ENCODE results near the gene TBC1D19.

TBC1D19 gene

DNA sequence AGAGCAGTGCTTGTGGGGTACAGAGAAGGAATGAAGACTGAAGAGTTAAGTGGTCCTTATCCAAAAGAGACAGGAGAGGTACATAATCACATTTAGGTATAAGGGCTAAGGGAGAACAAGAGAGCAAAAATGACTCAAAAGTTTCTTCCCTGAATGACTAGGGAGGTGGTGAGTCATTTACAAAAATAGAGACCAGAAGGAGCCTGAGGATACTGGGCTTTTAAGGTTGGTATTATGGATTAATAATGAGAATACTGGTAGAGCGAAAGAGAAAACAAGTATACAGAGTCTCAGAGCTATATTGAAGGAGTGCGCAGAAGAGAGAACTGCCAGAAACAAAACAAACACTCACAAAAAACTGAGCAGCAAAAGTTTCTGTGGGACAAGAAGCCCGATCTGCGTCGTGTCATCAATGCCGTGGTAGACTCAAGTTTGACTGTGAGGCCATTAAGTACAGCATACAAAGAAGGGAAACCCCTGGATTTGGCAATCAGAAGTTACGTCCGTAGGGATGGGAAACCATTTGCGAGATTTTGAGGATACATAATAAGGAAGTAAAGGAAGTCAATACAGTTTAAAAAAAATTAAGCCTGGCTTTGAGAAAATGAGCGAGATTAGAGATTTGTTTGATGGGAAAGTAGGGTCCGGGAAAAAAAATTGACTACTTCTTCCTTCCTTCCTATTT lies 147.6 kb downstream of the TBC1D19 start:
- peak; percentile 11 for DNase-seq (ENCODE audit: low spot score)

DNA sequence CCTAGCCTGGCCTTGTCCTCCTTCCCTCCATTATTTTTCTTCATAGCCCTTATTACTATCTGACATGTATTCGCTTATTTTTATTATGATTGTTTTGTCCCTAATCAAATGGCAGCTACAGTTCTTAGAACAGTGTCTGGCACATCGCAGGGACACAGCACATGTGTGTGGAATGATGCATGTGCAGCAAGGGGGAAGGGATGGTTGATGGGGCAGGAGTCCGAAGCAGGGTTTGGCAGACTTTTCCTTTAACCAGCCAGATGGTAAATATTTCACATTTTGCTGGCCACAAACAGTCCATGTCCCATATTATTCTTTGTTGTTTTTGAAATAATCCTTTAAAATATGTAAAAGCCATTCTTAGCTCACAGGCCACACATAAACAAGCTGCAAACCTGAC lies 148.5 kb downstream of the TBC1D19 start:
- DNase-seq (ENCODE audit: low spot score), result peak; percentile 8

DNA sequence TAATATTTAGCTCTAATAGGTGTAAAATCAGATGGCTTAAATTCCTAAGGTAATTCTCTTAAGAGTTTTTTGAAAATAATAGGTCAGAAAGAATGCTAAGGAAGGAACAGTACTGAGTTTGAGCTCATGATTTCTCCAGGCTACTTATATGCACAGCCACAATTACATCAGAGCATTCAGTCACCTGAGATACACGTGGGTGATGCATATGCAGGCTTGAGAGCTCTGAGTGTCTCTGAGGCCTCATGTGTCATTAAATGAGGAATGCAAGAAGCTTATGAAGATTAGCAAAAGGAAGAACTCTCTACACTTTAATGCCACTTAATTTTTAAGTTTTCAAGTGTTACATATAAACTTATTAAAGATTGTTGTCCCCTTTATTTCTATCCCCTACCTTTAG lies 152.7 kb downstream of the TBC1D19 start:
- no peak for DNase-seq (ENCODE audit: low spot score)

DNA sequence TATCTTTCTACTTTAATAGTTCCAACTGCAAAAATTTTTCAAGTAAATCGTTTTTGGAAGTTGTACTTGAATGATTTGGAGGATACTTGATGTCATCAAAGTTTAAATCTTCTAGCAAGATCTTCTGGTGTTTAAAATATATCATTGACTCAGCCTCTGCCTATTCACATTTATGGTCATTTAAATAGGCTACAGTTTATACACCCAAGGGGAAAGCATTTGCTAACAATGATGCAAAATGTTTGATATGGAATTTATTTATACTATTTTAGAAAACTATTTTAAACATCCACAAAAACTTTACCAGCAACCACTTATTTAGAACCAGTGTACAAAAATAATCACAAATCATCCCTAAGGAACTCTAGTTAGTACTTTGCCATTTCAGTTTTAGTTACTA lies 153.5 kb downstream of the TBC1D19 start:
- DNase-seq (ENCODE audit: low spot score), result no peak

DNA sequence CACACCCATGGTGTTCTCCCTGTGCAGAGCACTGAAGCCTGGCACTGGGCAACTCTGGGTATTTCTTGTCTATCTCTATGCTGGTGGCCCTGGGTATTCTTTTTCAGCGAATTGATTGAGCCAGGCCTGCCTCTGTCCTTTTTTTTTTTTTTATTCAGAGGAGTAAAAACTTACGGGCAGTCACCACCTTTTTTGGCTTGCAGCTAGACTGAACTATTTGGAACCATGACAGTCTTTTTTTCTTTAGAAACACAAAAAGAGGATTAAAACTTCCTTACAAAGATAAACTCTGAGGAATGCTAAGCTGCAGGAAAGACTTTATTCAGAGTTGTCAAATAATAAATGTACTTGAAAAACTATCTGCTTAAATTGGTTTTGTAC lies 157.6 kb downstream of the TBC1D19 start:
- DNase-seq (ENCODE audit: low spot score), result peak; percentile 22

DNA sequence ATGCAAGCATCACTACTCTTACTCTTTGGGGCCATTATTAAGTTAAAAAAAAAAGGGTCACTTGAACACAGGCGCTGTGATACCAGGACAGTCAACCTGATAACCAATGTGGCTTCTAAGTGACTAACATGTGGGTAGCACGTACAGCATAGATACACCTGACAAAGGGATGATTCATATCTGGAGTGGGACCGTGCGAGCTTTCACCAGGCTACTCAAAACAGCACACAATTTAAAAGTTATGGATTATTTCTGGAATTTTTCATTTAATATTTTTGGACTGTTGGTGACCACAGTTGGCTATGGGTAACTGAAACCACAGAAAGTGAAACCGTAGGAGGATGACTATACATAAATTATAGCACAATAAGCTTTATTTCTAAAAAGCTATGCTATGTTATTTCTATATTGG lies 162.9 kb downstream of the TBC1D19 start:
- no peak for DNase-seq (ENCODE audit: low spot score)

DNA sequence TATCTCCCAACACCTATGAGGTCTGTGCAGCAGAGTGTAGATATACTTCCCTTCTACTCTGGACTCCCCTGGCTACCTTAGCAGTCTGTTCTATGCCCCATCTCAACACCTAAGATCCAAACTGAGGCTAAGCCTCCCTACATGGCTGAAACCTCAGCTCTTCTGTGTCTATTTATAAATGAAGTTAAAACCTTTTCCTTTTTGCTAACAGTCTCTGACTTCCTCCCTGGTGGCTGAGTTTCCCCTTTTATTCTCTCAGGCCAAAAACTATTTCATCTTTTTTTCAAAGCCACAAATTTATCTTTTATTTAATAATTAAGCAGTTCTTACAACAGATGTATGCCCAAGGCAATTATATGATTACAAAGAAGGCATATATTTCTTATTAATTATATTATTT lies 164.9 kb downstream of the TBC1D19 start:
- DNase-seq (ENCODE audit: low spot score), result no peak

DNA sequence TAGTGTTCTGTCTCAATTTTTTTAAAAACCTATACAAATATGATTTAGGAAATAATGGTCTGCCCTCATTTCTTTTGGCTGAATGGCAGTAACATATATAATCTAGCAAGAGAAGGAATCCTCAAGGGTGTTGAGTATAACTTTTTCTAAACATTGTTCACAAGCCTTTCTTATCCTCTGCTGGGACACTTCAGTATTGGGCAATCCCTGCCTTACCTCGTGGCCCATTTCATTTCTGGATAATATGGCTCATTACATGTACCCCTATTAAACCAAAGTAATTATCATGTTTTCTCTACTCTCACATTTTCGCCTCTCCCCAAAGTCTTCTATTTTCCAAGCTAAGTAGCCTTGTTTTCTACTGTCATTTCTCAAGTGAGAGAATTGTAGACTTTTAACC lies 166.0 kb downstream of the TBC1D19 start:
- DNase-seq (ENCODE audit: low spot score), result no peak

DNA sequence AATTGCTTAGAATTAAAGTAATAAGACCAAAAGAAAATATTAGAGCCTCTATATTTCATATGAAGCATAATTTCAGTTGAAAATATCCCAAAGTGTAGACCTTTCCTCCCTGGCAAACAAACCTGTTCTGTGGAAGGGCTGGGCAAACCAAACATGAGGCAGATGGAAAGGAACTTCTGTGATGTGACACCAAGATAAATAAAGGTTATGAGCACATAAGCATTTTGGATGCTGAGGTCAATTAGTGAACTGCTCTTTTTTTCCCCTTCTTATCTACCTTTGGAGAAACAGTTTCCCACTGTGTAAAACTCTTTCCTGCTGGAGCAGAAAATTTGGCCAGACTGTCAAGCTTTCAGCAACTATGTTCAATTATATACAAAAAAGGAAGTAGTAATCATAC lies 167.1 kb downstream of the TBC1D19 start:
- DNase-seq (ENCODE audit: low spot score), result no peak

DNA sequence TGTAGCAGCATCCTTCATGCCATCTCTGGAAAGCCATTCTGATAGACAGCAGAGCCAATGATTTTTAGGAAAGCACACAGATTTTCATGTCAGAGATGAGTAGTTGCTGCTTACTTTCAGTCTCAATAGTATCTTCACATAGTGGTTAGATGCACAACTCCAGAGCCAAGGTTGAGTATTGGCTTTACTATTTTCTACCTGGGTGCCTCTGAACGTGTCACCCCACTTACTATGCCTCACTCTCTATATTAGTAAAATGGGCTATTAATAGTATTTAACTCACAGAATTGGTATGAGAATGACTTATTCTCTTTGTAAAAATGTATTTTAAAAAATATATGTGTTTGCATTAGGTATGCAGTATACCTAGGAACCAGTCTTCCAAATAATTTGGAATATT lies 168.0 kb downstream of the TBC1D19 start:
- DNase-seq (ENCODE audit: low spot score), result no peak

DNA sequence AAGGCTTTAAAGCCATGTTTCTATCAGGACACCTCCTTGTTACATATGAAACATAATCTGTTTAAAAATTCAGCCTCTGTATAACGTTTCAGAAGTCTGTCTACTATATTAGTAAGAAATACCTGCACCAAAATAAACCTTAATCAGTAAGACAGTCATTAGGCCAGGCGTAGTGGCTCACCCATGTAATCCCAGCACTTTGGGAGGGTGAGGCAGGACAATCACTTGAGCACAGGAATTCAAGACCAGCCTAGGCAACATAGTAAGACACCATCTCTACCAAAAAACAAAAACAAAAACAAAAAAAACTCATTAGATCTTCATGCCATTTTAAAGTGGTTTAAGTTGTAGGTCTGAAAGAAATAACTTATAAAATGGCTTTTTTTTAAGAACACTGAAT lies 169.3 kb downstream of the TBC1D19 start:
- no peak for DNase-seq (ENCODE audit: low spot score)

DNA sequence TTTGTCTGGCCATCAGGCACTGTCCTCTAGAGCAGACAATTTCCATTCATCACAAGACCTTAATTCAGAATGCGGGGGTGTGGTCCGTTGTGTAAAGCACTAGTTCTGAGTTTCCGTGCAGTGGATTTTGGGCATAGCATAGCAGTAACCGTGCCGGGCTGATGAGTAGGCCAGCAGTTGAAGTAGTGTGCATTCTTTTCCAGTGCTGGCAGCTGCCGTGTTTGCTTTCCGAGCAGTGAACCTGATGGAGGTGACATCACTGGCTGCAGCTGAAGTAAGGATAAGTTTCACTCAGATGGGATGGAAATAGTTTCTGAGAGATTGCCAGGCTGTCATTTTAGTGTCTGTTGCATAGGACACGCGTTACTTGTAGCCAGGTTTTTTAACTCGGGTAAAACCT lies 169.7 kb downstream of the TBC1D19 start:
- DNase-seq (ENCODE audit: low spot score), result no peak

DNA sequence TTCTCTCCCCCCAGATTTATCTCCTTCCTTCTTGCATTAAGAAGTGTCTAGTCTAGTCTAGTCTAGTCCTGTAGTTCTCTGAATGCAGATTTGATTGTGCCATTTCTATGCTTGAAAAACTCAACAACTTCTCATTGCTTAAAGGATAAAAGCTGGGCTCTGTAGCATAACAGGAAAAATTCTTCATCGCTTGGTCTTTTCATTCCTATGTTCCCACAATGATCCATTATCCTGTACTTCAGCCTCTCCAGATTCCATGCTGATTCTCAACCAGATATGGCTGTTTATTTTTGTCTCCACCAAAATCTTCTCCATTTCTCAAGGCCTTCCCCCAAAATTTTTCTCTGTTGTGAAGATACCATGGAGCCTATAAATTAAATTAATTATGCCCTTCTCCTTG lies 173.9 kb downstream of the TBC1D19 start:
- DNase-seq (ENCODE audit: low spot score), result no peak

DNA sequence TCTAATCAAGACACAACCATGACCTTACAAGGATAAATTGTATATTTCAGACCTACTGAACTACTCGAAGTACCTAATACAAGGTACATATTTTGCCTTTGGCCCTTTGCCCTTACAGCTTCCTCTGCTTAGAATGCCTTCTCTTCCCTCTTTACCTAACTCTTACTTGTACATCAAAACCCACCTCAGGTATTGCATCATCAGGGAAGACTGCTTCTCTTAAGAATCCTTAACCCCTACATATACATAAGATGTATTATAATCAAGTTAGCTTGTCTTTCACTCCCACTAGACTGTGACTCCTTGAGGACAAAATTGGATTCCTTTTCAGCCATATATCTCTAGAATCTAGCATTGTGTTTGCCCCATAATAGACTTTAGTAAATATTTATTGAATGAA lies 175.0 kb downstream of the TBC1D19 start:
- DNase-seq (ENCODE audit: low spot score), result no peak

DNA sequence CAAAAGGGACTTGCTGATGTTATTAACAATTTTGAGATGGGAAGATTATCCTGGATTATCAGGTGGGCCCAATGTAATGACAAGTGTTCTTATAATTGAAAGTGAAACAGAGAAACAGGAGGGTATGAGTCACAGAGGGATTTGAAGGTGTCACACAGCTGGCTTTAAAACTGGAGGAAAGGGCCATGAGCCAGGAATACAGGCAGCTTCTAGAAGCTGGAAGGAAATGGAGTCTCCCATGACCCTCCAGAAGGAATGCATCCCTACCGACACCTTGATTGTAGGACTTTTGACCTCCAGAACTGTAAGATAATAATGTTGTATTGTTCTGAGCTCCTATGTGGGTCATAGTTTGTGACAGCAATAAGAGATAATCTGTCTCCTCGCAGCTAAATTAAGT lies 178.8 kb downstream of the TBC1D19 start:
- no peak for DNase-seq (ENCODE audit: low spot score)

DNA sequence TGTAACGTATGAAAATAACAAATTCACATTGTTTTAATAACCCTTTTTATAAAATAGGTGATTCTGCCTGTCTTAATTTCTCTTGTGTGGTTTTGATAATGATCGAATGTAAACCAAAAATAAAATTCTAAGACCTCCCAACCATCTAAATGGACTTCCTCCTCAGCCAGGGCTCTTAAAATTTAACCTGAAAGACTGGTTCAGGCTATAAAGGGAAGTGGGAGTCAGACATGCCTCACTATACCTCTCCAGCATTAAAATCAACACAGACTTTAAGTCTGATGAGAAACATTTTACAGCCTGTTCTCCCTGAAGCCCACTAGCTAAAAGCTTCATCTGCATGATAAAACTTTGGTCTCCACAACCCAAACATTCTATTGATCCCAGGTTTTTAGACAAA lies 179.2 kb downstream of the TBC1D19 start:
- no peak for DNase-seq (ENCODE audit: low spot score)

DNA sequence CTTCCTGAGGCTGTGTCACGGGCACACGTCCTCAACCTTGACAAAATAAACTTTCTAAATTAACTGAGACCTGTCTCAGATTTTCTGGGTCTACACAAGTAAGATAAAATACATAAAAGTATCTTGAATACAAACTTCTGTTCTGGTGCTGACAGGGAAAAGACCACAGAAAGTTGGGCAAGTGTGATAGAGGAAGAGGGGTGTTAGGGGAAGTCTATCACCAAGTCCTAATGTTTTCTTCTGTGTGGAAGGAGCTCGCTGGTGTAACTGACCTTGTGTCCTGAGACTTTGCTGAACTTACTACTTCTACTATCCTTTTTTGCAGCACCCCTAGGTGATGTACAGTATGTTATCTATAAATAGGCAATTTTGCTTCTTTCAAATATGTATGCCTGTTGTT lies 179.8 kb downstream of the TBC1D19 start:
- DNase-seq (ENCODE audit: low spot score), result no peak

DNA sequence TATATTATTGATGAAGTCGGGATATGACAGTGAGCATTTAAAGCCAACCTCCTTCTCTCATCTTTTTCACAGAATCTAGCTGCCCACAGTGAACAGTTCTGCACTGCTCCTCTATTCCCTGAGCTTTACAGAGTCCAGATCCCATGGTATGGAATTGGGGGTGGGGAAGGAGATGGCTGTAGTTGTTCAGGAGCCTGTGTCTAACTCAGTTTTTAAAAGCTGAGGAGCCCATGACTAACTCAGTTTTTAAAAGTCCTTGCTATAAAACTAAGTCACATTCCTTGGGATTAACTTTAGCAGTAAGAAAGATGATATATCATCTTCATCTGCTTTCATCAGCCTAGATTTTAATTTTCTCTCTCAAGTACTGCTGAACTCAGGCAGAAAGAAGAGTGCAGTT lies 180.3 kb downstream of the TBC1D19 start:
- no peak for DNase-seq (ENCODE audit: low spot score)

DNA sequence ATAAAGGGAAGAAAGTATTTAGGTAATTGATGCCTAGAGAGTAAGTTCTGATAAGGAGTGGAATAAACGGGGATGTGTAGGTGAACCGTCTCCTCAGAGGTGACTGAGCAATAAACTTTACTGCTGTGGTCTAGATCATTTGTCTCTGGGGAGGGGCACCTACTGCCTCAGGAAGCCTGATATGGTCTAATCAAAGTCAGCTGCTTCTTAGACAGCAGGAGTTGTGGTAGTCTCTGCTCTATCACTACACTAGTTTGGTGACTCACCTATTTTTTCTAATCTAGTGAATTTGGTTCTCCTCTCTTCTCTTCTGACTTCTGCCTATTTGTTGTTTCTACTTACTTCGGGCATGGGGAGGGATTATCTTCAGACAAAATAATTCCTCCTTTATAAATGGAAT lies 181.6 kb downstream of the TBC1D19 start:
- DNase-seq (ENCODE audit: low spot score), result no peak

DNA sequence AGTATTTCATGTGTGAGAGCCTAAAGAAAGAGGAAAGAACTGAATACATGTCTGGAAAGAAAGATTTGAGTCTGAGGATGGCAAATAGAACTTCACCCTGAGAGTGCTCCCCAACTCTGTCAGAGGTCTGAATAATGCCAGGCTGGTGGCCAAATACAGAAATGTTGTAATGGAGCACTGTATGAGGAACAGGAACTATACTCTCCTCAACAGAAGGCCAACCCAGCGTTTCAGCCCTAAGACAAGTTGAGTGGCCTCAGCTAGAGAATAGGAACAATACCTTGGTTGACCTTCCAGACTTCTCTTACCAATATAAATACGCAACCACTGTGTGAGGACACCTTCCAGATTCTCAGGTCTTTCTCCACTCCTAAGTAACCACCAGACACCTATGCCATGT lies 182.3 kb downstream of the TBC1D19 start:
- no peak for DNase-seq (ENCODE audit: low spot score)

DNA sequence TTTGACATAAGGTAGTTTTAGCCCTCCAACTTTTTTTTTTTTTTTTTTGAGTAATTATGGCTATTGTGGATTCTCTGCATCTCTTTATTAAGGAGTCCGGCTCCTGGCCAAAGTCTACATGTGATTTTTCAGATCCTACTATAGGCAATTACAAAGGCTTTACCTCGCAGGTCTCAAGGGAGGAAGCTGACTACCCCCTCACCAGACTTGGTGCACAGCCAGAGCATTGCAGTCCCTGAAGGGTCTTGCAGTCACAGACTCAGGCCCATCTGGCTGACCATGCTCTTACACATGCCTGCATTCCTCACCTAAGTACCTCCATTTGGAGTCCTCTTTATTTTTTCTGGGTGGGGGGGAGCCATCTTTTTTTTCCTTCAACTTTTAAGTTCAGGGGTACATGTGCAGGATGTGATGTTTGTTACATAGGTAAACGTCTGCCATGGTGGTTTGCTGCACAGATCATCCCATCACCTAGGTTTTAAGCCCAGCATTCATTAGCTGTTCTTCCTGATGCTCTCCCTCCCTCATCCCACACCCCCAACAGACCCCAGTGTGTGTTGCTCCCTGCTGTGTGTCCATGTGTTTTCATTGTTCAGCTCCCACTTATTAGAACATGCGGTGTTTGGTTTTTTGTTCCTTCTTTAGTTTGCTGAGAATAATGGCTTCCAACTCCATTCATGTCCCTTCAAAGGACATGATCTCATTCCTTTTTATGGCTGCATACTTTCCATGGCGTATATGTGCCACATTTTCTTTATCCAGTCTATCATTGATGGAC lies 188.4 kb downstream of the TBC1D19 start:
- no peak for DNase-seq (ENCODE audit: low spot score)

DNA sequence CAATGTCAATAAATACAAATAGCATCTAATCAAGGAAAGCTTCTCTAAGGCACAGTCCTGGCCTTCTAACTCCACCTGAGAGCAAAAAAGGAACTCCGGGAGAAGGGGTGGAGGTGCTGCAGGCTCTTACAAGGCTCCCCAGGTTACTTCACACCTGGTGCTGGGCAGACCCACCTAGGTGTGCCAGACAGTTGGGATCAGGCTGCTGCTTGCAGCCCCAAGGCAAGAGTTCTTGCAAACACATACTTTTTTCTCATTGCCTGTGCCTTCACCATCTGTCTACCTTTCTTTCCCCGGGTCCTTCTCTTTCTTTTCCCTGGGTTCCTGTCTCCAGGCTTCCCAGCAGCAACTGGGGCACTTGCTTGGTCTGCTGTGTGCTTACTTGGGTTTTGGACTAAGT lies 195.3 kb downstream of the TBC1D19 start:
- no peak for DNase-seq (ENCODE audit: low spot score)

DNA sequence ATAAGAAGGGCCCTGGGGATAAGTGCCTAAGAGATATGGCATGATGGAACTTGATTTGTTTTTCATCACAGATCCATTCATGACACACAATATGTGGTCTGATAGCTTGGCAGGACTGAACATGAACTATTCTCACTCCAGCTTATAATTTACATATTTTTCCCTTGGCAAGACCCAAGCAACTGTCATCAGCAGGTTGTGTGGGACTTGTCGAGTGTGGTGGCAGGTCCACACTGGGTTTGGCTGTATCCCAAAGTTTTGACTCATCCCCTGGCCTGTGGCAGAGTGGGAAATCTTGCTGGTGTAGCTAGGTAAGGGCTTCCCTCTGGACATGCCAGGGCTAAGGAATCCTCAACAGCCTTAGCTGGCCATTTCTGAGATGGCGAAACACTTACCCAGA lies 195.8 kb downstream of the TBC1D19 start:
- DNase-seq (ENCODE audit: low spot score), result peak; percentile 61

DNA sequence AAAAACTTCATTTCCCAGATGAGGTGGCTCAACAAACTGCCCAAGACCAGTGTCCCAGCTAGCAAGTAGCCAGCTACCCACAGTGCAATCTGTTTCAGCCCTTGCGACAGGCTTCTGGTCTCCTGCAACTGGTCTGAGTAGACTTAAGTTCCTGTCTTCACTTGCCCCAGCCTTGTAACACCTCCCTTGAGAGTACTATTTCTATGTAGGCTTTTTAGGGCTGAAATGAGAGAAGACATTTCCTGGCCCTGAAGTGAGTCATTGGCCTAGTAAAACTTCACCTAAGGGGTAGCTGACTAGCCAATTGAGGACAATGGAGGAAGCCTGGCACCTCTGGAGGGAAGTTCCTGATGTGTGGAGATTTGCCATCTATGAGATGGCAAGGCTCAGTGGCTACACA lies 196.7 kb downstream of the TBC1D19 start:
- DNase-seq (ENCODE audit: low spot score), result no peak

All from AG20443 (cell line).